Progenitor cell of endocrine pancreas (in vitro differentiated cells): ENCODE data around the gene IRAG1. TPM values are rescaled to one million over a fixed set of nuclear protein-coding genes. Genes with fewer than 3 reads are reported as not detected.

Source experiments
- DNase-seq: peaks from one replicate; pipeline ENCODE4 v3.0.0; 2021; ENCODE audit warnings: low spot score; ENCODE audit not compliant: unreplicated experiment
- H3K27ac Mint-ChIP-seq: 2 replicates; pipeline ENCODE4 v1.8.0; 2021; ENCODE audit warnings: mild to moderate bottlenecking, moderate library complexity, mixed read lengths
- H3K27me3 Mint-ChIP-seq: 2 replicates; pipeline ENCODE4 v1.8.0; 2021; ENCODE audit warnings: mixed read lengths
- H3K36me3 Mint-ChIP-seq: 2 replicates; pipeline ENCODE4 v1.8.0; 2022; ENCODE audit warnings: mixed read lengths; ENCODE audit not compliant: insufficient read depth
- H3K4me1 Mint-ChIP-seq: 2 replicates; pipeline ENCODE4 v1.8.0; 2021; ENCODE audit warnings: low read depth, mixed read lengths
- H3K4me3 Mint-ChIP-seq: 2 replicates; pipeline ENCODE4 v1.8.0; 2021; ENCODE audit warnings: low read depth, mild to moderate bottlenecking, moderate library complexity, mixed read lengths
- H3K9me3 Mint-ChIP-seq: 2 replicates; pipeline ENCODE4 v1.8.0; 2021; ENCODE audit warnings: low read depth, mixed read lengths
- total RNA-seq: library from RNA; stranded (reverse); gene quantifications from 2 replicates; pipeline ENCODE4 v1.2.1, GENCODE V29; 2021
- TF ChIP-seq, protein P1 (sequence below): fragments of 200-600 bp; sonication (generic); IDR thresholded peaks from one replicate; pipeline ENCODE4 v1.5.0; 2021; ENCODE audit warnings: antibody characterized with exemption, mild to moderate bottlenecking; ENCODE audit not compliant: unreplicated experiment

IRAG1 gene
- total RNA-seq, 1 donor from 2014 or later, result 6.3 TPM

DNA sequence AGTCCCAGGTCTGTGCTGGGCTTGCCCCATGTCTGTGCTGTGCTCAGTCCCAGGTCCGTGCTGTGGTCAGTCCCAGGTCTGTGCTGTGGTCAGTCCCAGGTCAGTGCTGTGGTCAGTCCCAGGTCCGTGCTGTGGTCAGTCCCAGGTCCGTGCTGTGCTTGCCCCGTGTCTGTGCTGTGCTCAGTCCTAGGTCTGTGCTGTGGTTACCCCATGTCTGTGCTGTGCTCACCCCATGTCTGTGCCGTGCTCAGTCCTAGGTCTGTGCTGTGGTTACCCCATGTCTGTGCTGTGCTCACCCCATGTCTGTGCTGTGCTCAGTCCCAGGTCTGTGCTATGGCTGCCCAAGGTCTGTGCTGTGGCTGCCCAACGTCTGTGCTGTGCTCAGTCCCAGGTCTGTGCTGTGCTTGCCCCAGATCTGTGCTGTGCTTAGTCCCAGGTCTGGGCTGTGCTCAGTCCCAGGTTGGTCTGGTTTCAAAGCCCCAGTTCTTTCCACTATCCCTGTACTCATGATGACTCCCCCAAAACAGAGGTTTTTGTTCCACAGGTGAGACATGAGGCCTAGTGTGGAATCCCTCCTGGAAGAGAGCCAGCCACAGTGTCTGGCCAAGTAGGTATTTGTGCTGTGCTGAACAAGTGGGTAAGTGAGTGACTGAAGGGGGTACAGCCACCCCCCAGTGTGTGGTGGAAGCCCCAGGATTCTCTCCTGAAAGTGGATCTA, 34.8 kb downstream of the IRAG1 start:
- no peaks in the 10 kb centered on the region for H3K4me1 Mint-ChIP-seq

DNA sequence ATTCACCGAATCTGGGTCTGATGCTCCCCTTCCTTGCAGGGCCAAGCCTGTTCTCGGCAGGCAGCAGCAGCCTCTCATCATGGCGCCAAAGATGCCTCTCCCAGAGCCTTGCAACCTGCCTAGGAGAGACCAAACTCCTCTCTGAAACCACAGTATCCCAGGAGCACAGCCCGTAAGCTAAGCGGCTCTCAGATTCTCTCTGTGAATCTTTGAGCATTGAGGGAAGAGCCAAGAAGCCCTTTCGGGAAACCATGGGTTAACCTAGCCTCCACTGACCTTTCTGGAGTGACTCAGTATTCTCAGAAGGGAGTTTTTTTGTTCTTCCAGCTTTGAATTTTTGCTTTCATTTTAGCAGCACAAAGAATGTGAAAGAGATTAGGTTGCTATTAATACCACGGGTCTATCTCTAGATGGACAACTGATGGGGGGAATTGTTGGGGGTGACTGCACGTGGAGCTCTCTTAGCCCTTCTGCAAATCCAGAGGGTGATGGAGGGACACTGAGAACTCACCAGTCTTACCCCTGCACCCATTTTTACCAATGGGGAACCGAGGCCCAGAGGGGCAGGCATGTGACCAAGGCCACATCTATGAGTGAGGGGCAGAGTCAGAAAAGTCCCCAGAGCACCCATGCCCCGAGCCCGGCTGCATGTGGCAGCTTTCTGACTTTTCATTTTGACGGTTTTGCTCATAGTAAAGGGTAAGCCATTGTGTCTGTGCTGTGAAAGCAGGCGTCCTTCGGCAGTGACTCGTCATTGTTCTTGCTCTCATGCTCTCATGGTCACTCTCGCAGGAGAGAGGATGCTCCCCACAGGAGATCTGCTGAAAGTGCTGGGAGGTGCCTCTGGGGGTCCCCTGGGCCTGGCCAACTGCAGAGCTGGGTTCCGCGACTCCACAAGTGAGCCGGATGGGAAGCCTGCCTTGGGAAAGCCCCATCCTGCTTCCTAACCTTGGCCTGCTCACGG, 36.0 kb downstream of the IRAG1 start:
- TF ChIP-seq, protein P1, sequence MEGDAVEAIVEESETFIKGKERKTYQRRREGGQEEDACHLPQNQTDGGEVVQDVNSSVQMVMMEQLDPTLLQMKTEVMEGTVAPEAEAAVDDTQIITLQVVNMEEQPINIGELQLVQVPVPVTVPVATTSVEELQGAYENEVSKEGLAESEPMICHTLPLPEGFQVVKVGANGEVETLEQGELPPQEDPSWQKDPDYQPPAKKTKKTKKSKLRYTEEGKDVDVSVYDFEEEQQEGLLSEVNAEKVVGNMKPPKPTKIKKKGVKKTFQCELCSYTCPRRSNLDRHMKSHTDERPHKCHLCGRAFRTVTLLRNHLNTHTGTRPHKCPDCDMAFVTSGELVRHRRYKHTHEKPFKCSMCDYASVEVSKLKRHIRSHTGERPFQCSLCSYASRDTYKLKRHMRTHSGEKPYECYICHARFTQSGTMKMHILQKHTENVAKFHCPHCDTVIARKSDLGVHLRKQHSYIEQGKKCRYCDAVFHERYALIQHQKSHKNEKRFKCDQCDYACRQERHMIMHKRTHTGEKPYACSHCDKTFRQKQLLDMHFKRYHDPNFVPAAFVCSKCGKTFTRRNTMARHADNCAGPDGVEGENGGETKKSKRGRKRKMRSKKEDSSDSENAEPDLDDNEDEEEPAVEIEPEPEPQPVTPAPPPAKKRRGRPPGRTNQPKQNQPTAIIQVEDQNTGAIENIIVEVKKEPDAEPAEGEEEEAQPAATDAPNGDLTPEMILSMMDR, result no peak
- H3K27ac Mint-ChIP-seq, result no peak overlapping the region
- no peak overlapping the region for H3K4me3 Mint-ChIP-seq
- H3K4me1 Mint-ChIP-seq, result no peaks in the 10 kb centered on the region
- no peak for DNase-seq
- H3K36me3 Mint-ChIP-seq, result no peaks in the 10 kb centered on the region
- no peaks in the 10 kb centered on the region for H3K9me3 Mint-ChIP-seq
- no peaks in the 10 kb centered on the region for H3K27me3 Mint-ChIP-seq

More for the DNA sequence above, 34.8 kb downstream of the IRAG1 start:
- Mint-ChIP-seq H3K9me3 (no peaks in the 10 kb centered on the region), H3K4me3 (no peak overlapping the region), H3K27me3 (no peaks in the 10 kb centered on the region), H3K36me3 (no peaks in the 10 kb centered on the region), H3K27ac (peak overlapping the region; percentile 49)
- TF ChIP-seq, protein P1, result no peak
- no peak for DNase-seq

DNA sequence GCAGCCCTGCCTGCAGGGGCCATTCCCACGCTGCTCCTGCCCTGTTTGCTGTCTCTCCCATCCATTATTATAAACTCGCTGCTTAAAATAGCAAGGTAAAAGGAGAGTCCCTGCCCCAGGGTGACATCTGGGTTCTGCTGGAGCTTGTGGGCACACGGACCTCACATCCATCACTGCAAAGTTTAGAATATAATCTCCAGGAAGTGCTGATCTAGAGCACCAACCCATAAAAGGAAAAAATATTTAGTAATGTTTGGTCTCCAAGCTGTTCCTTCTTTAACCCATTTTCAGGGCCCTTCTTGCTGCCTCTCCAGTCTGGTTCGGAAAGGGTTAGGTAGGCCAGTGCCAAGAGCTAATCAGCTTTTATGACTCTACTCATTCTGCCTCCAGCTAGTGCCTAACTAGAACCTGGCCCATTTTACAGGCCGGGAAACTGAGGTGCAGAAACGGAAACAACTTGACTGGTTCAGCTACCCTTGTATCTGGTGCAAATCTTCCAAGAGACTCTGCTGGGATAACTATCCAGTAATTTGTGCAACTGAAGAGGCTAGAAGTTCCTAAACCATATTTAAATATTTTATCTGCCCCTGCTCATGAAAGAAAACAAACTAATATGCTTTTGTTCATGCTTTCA, 37.5 kb downstream of the IRAG1 start:
- no peak overlapping the region for H3K4me3 Mint-ChIP-seq
- H3K9me3 Mint-ChIP-seq, result no peaks in the 10 kb centered on the region
- no peaks in the 10 kb centered on the region for H3K27me3 Mint-ChIP-seq
- no peaks in the 10 kb centered on the region for H3K4me1 Mint-ChIP-seq
- no peak overlapping the region for H3K27ac Mint-ChIP-seq
- no peak for DNase-seq
- H3K36me3 Mint-ChIP-seq, result no peaks in the 10 kb centered on the region
- TF ChIP-seq, protein P1, result no peak

GRCh38 chr11:10655227-10655626, 38.3 kb downstream of the IRAG1 start:
- no peak overlapping the region for H3K27ac Mint-ChIP-seq

More at GRCh38 chr11:10655227-10655626, 38.3 kb downstream of the IRAG1 start:
- H3K9me3 Mint-ChIP-seq, result no peaks in the 10 kb centered on the region
- TF ChIP-seq, protein P1, result no peak
- H3K4me3 Mint-ChIP-seq, result no peak overlapping the region
- no peak for DNase-seq
- H3K36me3 Mint-ChIP-seq, result no peaks in the 10 kb centered on the region
- no peaks in the 10 kb centered on the region for H3K4me1 Mint-ChIP-seq
- no peaks in the 10 kb centered on the region for H3K27me3 Mint-ChIP-seq
